ENCODE measurements around the gene OTUD7B.

The OTUD7B gene

GRCh38 chr1:149925345-149925744 lies 85.2 kb downstream of the OTUD7B start:
- ATAC-seq, result no peak
- no peak for TF ChIP-seq ZNF8 (CRISPR knock-in tag; IDR thresholded peaks at IDR 0.05)
- TF ChIP-seq ISL1 (CRISPR knock-in tag; IDR thresholded peaks at IDR 0.05), result no peak
- no peak for TF ChIP-seq RARB (CRISPR knock-in tag; IDR thresholded peaks at IDR 0.05)
- TF ChIP-seq OSR1 (CRISPR knock-in tag; IDR thresholded peaks at IDR 0.05), result no peak
- TF ChIP-seq TSHZ2 (CRISPR knock-in tag; IDR thresholded peaks at IDR 0.05), result no peak
- no peak for TF ChIP-seq CSRNP3 (CRISPR knock-in tag; IDR thresholded peaks at IDR 0.05)
- no peak for TF ChIP-seq ESRRG (CRISPR knock-in tag; IDR thresholded peaks at IDR 0.05)
- TF ChIP-seq PPARA (CRISPR knock-in tag; IDR thresholded peaks at IDR 0.05; ENCODE audit: borderline replicate concordance), result no peak
- TF ChIP-seq ZFP30 (CRISPR knock-in tag; IDR thresholded peaks at IDR 0.05), result no peak
- no peak for TF ChIP-seq GLIS3 (CRISPR knock-in tag; IDR thresholded peaks at IDR 0.05)
- no peak for TF ChIP-seq ZFP3 (CRISPR knock-in tag; IDR thresholded peaks at IDR 0.05)
- no peak for TF ChIP-seq SNAI2 (CRISPR knock-in tag; IDR thresholded peaks at IDR 0.05)
- TF ChIP-seq CREB5 (CRISPR knock-in tag; IDR thresholded peaks at IDR 0.05; ENCODE audit: low read depth), result no peak

- TF ChIP-seq CSRNP3 (CRISPR knock-in tag; IDR thresholded peaks at IDR 0.05), result no peak
- no peak for TF ChIP-seq ESRRG (CRISPR knock-in tag; IDR thresholded peaks at IDR 0.05)
- no peak for TF ChIP-seq TCF4 (CRISPR knock-in tag; IDR thresholded peaks at IDR 0.05; ENCODE audit: borderline replicate concordance)
- TF ChIP-seq ARNTL (CRISPR knock-in tag; IDR thresholded peaks at IDR 0.05; ENCODE audit: borderline replicate concordance, low read depth), result no peak
- TF ChIP-seq ZNF70 (CRISPR knock-in tag; IDR thresholded peaks at IDR 0.05), result no peak
- no peak for TF ChIP-seq ZFP30 (CRISPR knock-in tag; IDR thresholded peaks at IDR 0.05)
- TF ChIP-seq ZC3H10 (CRISPR knock-in tag; IDR thresholded peaks at IDR 0.05), result no peak
- TF ChIP-seq POU6F1 (CRISPR knock-in tag; IDR thresholded peaks at IDR 0.05; ENCODE audit: borderline replicate concordance, low read depth), result no peak
- TF ChIP-seq GLIS3 (CRISPR knock-in tag; IDR thresholded peaks at IDR 0.05), result no peak
- TF ChIP-seq BACH2 (CRISPR knock-in tag; IDR thresholded peaks at IDR 0.05; ENCODE audit: borderline replicate concordance), result no peak
- TF ChIP-seq PATZ1 (CRISPR knock-in tag; IDR thresholded peaks at IDR 0.05; ENCODE audit: borderline replicate concordance), result no peak
- TF ChIP-seq CREB5 (CRISPR knock-in tag; IDR thresholded peaks at IDR 0.05; ENCODE audit: low read depth), result no peak
- TF ChIP-seq ISL1 (CRISPR knock-in tag; IDR thresholded peaks at IDR 0.05), result no peak
- TF ChIP-seq ZNF8 (CRISPR knock-in tag; IDR thresholded peaks at IDR 0.05), result no peak
- TF ChIP-seq SNAI2 (CRISPR knock-in tag; IDR thresholded peaks at IDR 0.05), result no peak
- no peak for TF ChIP-seq OSR1 (CRISPR knock-in tag; IDR thresholded peaks at IDR 0.05)
- TF ChIP-seq ZNF565 (CRISPR knock-in tag; conservative IDR thresholded peaks at IDR 0.05; ENCODE audit: low read depth), result no peak
- TF ChIP-seq TOX (CRISPR knock-in tag; IDR thresholded peaks at IDR 0.05; ENCODE audit: borderline replicate concordance), result no peak
- no peak for TF ChIP-seq TSHZ2 (CRISPR knock-in tag; IDR thresholded peaks at IDR 0.05)
- TF ChIP-seq CSDC2 (CRISPR knock-in tag; IDR thresholded peaks at IDR 0.05), result no peak
- ATAC-seq, result no peak
Measured at GRCh38 chr1:149923626-149924025, 86.9 kb downstream of the OTUD7B start.
